ENCODE measurements around the gene RABL6. TPM values are rescaled to one million over a fixed set of nuclear protein-coding genes. Genes with fewer than 3 reads are reported as not detected.
A peak's percentile ranks its signal among the peaks of the same experiment; 100 is the strongest.
"Not testable (repeated sequence)": the region's sequence is repeated elsewhere in the genome, so short reads cannot be mapped to it uniquely, and the experiment has no call there.

RABL6 gene
- total RNA-seq, 1 donor, result 64.8 TPM

- H3K4me1 ChIP-seq (ENCODE audit: insufficient read depth, low read length), result peaks cover 18% of the 10 kb centered on the region
- H3K27ac ChIP-seq (ENCODE audit: low read depth, low read length); H3K9me3 ChIP-seq (ENCODE audit: low read depth, low read length); H3K4me2 ChIP-seq (ENCODE audit: insufficient read depth, low read length); H2AFZ ChIP-seq (ENCODE audit: low read length); H4K20me1 ChIP-seq (ENCODE audit: insufficient read depth, low read length); H3K79me2 ChIP-seq (ENCODE audit: insufficient read depth, low read length); H3K36me3 ChIP-seq (ENCODE audit: insufficient read depth, low read length); DNase-seq (ENCODE audit: insufficient read length, low spot score, missing footprints); H3K4me3 ChIP-seq (ENCODE audit: insufficient read depth, low read length): not testable (repeated sequence)
- TF ChIP-seq CTCF (IDR thresholded peaks at IDR 0.05; ENCODE audit: extremely low read depth, low read depth, low read length), result peak; percentile 27
- peaks cover 16% of the 10 kb centered on the region for H3K27me3 ChIP-seq (ENCODE audit: insufficient read depth, low read length)
Measured at GRCh38 chr9:136843801-136844740, 36.3 kb downstream of the RABL6 start.

GRCh38 chr9:136844761-136845464 lies 37.2 kb downstream of the RABL6 start:
- peaks cover 3% of the 10 kb centered on the region for H3K79me2 ChIP-seq (ENCODE audit: insufficient read depth, low read length)

GRCh38 chr9:136845465-136846260 lies 37.9 kb downstream of the RABL6 start:
- Histone ChIP-seq H3K4me3 (ENCODE audit: insufficient read depth, low read length) (no peak overlapping the region), H4K20me1 (ENCODE audit: insufficient read depth, low read length) (peaks cover 13% of the 10 kb centered on the region), H3K36me3 (ENCODE audit: insufficient read depth, low read length) (peaks cover 5% of the 10 kb centered on the region), H3K4me2 (ENCODE audit: insufficient read depth, low read length) (no peak overlapping the region), H3K79me2 (ENCODE audit: insufficient read depth, low read length) (peaks cover 7% of the 10 kb centered on the region), H3K9me3 (ENCODE audit: low read depth, low read length) (no peaks in the 10 kb centered on the region), H3K27ac (ENCODE audit: low read depth, low read length) (no peak overlapping the region), H3K27me3 (ENCODE audit: insufficient read depth, low read length) (peaks cover 16% of the 10 kb centered on the region), H2AFZ (ENCODE audit: low read length) (no peak overlapping the region), H3K4me1 (ENCODE audit: insufficient read depth, low read length) (peaks cover 27% of the 10 kb centered on the region)
- DNase-seq (ENCODE audit: insufficient read length, low spot score, missing footprints), result no peak
- TF ChIP-seq CTCF (IDR thresholded peaks at IDR 0.05; ENCODE audit: extremely low read depth, low read depth, low read length), result no peak

More at GRCh38 chr9:136844761-136845464, 37.2 kb downstream of the RABL6 start:
- no peak overlapping the region for H3K27ac ChIP-seq (ENCODE audit: low read depth, low read length)
- TF ChIP-seq CTCF (IDR thresholded peaks at IDR 0.05; ENCODE audit: extremely low read depth, low read depth, low read length), result no peak
- H3K9me3 ChIP-seq (ENCODE audit: low read depth, low read length), result no peaks in the 10 kb centered on the region
- no peak overlapping the region for H3K4me3 ChIP-seq (ENCODE audit: insufficient read depth, low read length)
- H2AFZ ChIP-seq (ENCODE audit: low read length), result no peak overlapping the region
- H3K36me3 ChIP-seq (ENCODE audit: insufficient read depth, low read length), result no peaks in the 10 kb centered on the region
- peaks cover 16% of the 10 kb centered on the region for H3K27me3 ChIP-seq (ENCODE audit: insufficient read depth, low read length)
- no peak overlapping the region for H3K4me2 ChIP-seq (ENCODE audit: insufficient read depth, low read length)
- peaks cover 6% of the 10 kb centered on the region for H4K20me1 ChIP-seq (ENCODE audit: insufficient read depth, low read length)
- DNase-seq (ENCODE audit: insufficient read length, low spot score, missing footprints), result no peak
- H3K4me1 ChIP-seq (ENCODE audit: insufficient read depth, low read length), result peaks cover 21% of the 10 kb centered on the region
